ENCODE data around the gene GSTP1. TPM values are rescaled to one million over a fixed set of nuclear protein-coding genes. Genes with fewer than 3 reads are reported as not detected.

Gene GSTP1
- polyA plus RNA-seq, 1 of the 3 experiments (the other 2 are of a cell fraction) = 745 TPM

DNA sequence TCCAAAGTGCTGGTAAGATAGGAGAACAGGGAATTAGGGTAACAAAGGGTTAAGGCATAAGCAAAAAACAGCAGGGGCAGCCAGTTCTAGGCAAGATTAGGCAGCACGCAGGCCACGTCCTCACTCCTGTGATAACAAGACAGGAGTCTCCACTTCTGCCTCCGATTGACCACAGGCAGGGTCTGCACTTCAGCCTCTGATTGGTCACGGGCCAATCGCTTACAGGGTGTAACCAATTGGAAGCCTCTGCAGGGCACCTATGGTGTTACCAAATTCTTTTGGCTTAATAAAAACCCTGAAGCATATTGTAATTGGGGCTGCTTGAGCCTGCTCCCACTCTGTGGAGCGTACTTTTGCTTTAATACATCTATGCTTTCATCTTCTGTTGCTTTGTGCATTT lies 12.2 kb upstream of the GSTP1 start:
- H3K27me3 ChIP-seq (ENCODE audit: insufficient read depth) = peaks cover 6% of the 10 kb centered on the region
- TF ChIP-seq MXI1 (IDR thresholded peaks at IDR 0.05; ENCODE audit: low read depth, low read length) = no peak
- no peak for TF ChIP-seq IRF3 (IDR thresholded peaks at IDR 0.05; ENCODE audit: low read depth, low read length)
- no peak for TF ChIP-seq JUND (IDR thresholded peaks at IDR 0.05)
- no peak for TF ChIP-seq GABPA (IDR thresholded peaks at IDR 0.05; ENCODE audit: low read depth)
- TF ChIP-seq, protein P1, sequence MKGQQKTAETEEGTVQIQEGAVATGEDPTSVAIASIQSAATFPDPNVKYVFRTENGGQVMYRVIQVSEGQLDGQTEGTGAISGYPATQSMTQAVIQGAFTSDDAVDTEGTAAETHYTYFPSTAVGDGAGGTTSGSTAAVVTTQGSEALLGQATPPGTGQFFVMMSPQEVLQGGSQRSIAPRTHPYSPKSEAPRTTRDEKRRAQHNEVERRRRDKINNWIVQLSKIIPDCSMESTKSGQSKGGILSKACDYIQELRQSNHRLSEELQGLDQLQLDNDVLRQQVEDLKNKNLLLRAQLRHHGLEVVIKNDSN (IDR thresholded peaks at IDR 0.05; ENCODE audit: borderline replicate concordance, low read depth) = no peak
- no peak for TF ChIP-seq ZBTB33 (IDR thresholded peaks at IDR 0.05; ENCODE audit: borderline replicate concordance, low read depth)
- TF ChIP-seq, protein P2, sequence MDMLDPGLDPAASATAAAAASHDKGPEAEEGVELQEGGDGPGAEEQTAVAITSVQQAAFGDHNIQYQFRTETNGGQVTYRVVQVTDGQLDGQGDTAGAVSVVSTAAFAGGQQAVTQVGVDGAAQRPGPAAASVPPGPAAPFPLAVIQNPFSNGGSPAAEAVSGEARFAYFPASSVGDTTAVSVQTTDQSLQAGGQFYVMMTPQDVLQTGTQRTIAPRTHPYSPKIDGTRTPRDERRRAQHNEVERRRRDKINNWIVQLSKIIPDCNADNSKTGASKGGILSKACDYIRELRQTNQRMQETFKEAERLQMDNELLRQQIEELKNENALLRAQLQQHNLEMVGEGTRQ (IDR thresholded peaks at IDR 0.05; ENCODE audit: borderline replicate concordance, low read depth, low read length) = no peak
- no peak for TF ChIP-seq NRF1 (IDR thresholded peaks at IDR 0.05; ENCODE audit: low read depth, low read length)
- TF ChIP-seq, protein P3, sequence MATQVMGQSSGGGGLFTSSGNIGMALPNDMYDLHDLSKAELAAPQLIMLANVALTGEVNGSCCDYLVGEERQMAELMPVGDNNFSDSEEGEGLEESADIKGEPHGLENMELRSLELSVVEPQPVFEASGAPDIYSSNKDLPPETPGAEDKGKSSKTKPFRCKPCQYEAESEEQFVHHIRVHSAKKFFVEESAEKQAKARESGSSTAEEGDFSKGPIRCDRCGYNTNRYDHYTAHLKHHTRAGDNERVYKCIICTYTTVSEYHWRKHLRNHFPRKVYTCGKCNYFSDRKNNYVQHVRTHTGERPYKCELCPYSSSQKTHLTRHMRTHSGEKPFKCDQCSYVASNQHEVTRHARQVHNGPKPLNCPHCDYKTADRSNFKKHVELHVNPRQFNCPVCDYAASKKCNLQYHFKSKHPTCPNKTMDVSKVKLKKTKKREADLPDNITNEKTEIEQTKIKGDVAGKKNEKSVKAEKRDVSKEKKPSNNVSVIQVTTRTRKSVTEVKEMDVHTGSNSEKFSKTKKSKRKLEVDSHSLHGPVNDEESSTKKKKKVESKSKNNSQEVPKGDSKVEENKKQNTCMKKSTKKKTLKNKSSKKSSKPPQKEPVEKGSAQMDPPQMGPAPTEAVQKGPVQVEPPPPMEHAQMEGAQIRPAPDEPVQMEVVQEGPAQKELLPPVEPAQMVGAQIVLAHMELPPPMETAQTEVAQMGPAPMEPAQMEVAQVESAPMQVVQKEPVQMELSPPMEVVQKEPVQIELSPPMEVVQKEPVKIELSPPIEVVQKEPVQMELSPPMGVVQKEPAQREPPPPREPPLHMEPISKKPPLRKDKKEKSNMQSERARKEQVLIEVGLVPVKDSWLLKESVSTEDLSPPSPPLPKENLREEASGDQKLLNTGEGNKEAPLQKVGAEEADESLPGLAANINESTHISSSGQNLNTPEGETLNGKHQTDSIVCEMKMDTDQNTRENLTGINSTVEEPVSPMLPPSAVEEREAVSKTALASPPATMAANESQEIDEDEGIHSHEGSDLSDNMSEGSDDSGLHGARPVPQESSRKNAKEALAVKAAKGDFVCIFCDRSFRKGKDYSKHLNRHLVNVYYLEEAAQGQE (IDR thresholded peaks at IDR 0.05; ENCODE audit: low read depth, low read length) = no peak
- TF ChIP-seq MAX (IDR thresholded peaks at IDR 0.05; ENCODE audit: low read depth) = no peak
- TF ChIP-seq SMC3 (IDR thresholded peaks at IDR 0.05; ENCODE audit: low read depth, low read length) = no peak
- H4K20me1 ChIP-seq (ENCODE audit: insufficient read depth) = no peaks in the 10 kb centered on the region
- no peak overlapping the region for H3K4me2 ChIP-seq
- H3K36me3 ChIP-seq (replicated peaks in 1 of 2; ENCODE audit: control insufficient read depth in 1 of 2, insufficient read depth in 2 of 2, low read length in 1 of 2) = no peaks in the 10 kb centered on the region
- H3K27ac ChIP-seq (ENCODE audit: low read depth in 2 of 2, low read length in 1 of 2) = no peak overlapping the region
- H3K9ac ChIP-seq = no peak overlapping the region
- no peaks in the 10 kb centered on the region for H3K9me3 ChIP-seq
- ChIA-PET CTCF (interaction anchor here (0.9 to 4.0 kb wide), 6 partner anchors 10 to 58 kb away, joined by 4 to 43 read pairs (median 7); partner anchors contain the start of genes GSTP1 and NUDT8), POLR2A (no interaction called here)
- no peaks in the 10 kb centered on the region for H3K9me2 ChIP-seq
- no peak overlapping the region for H2AFZ ChIP-seq (ENCODE audit: low read depth)
- H3F3A ChIP-seq (replicated peaks; ENCODE audit: insufficient read depth) = no peaks in the 10 kb centered on the region
- H3K4me1 ChIP-seq (ENCODE audit: control insufficient read depth in 1 of 2, insufficient read depth in 2 of 2, low read depth in 1 of 2, low read length in 1 of 2) = no peaks in the 10 kb centered on the region; a peak in 1 of 4 replicates
- no peak for DNase-seq
- no peaks in the 10 kb centered on the region for H3K79me2 ChIP-seq (ENCODE audit: insufficient read depth)
- 19% methylated on average over 3 of the region's 6 CpGs for WGBS (ENCODE audit: low lambda C conversion rate)
- no peak overlapping the region for H3K4me3 ChIP-seq (ENCODE audit: low read depth in 2 of 2, low read length in 1 of 2)
